Rectal smooth muscle tissue (tissue), 1 donor: ENCODE data around the gene RALY.
A peak's percentile ranks its signal among the peaks of the same experiment; 100 is the strongest.

Experiments
- H3K27ac ChIP-seq: one replicate; pipeline ENCODE4 v1.7.0; 2013; ENCODE audit warnings: low read depth, low read length, inconsistent platforms
- H3K27me3 ChIP-seq: one replicate; pipeline ENCODE4 v1.7.0; 2013; ENCODE audit warnings: low read length; ENCODE audit not compliant: control insufficient read depth, insufficient read depth
- H3K36me3 ChIP-seq: one replicate; pipeline ENCODE4 v1.7.0; 2013; ENCODE audit warnings: low read length; ENCODE audit not compliant: control insufficient read depth, insufficient read depth
- H3K4me1 ChIP-seq: one replicate; pipeline ENCODE4 v1.7.0; 2013; ENCODE audit warnings: low read length; ENCODE audit not compliant: control insufficient read depth, insufficient read depth
- H3K4me3 ChIP-seq: one replicate; pipeline ENCODE4 v1.7.0; 2013; ENCODE audit warnings: low read length
- H3K9ac ChIP-seq: one replicate; pipeline ENCODE4 v1.7.0; 2013; ENCODE audit warnings: low read length

The RALY gene

GRCh38 chr20:33971147-33971975 lies 22.4 kb upstream of the RALY start:
- Histone ChIP-seq H3K9ac (no peak overlapping the region), H3K36me3 (no peaks in the 10 kb centered on the region), H3K27me3 (no peaks in the 10 kb centered on the region), H3K4me1 (peaks cover 10% of the 10 kb centered on the region), H3K27ac (peak overlapping the region; percentile 53), H3K4me3 (no peak overlapping the region)

GRCh38 chr20:33976959-33977358 lies 16.8 kb upstream of the RALY start:
- H3K27me3 ChIP-seq: no peaks in the 10 kb centered on the region
- H3K27ac ChIP-seq: no peak overlapping the region
- no peaks in the 10 kb centered on the region for H3K36me3 ChIP-seq
- no peak overlapping the region for H3K4me3 ChIP-seq
- H3K4me1 ChIP-seq: peaks cover 1% of the 10 kb centered on the region
- no peak overlapping the region for H3K9ac ChIP-seq

GRCh38 chr20:33977535-33977934 lies 16.2 kb upstream of the RALY start:
- Histone ChIP-seq H3K27ac (no peak overlapping the region), H3K9ac (no peak overlapping the region), H3K36me3 (no peaks in the 10 kb centered on the region), H3K4me1 (no peaks in the 10 kb centered on the region), H3K27me3 (no peaks in the 10 kb centered on the region), H3K4me3 (no peak overlapping the region)

- H3K27ac ChIP-seq: no peak overlapping the region
- no peak overlapping the region for H3K4me3 ChIP-seq
- no peak overlapping the region for H3K9ac ChIP-seq
- no peaks in the 10 kb centered on the region for H3K36me3 ChIP-seq
- no peaks in the 10 kb centered on the region for H3K27me3 ChIP-seq
- H3K4me1 ChIP-seq: no peaks in the 10 kb centered on the region
These were observed 14.6 kb upstream of the RALY start for GRCh38 chr20:33979094-33979493.

GRCh38 chr20:33981347-33981746 lies 12.4 kb upstream of the RALY start:
- no peaks in the 10 kb centered on the region for H3K27me3 ChIP-seq
- H3K4me3 ChIP-seq: no peak overlapping the region
- no peaks in the 10 kb centered on the region for H3K36me3 ChIP-seq
- H3K9ac ChIP-seq: no peak overlapping the region
- H3K27ac ChIP-seq: no peak overlapping the region
- H3K4me1 ChIP-seq: no peaks in the 10 kb centered on the region

- no peaks in the 10 kb centered on the region for H3K27me3 ChIP-seq
- no peak overlapping the region for H3K9ac ChIP-seq
- no peaks in the 10 kb centered on the region for H3K4me1 ChIP-seq
- H3K4me3 ChIP-seq: no peak overlapping the region
- H3K36me3 ChIP-seq: no peaks in the 10 kb centered on the region
- H3K27ac ChIP-seq: no peak overlapping the region
These were observed 11.7 kb upstream of the RALY start for GRCh38 chr20:33981964-33982363.

GRCh38 chr20:33983371-33983770 lies 10.3 kb upstream of the RALY start:
- Histone ChIP-seq H3K36me3 (no peaks in the 10 kb centered on the region), H3K9ac (no peak overlapping the region), H3K27ac (no peak overlapping the region), H3K4me1 (no peaks in the 10 kb centered on the region), H3K27me3 (no peaks in the 10 kb centered on the region), H3K4me3 (no peak overlapping the region)

GRCh38 chr20:33984182-33984719 lies 9.5 kb upstream of the RALY start:
- H3K4me1 ChIP-seq: no peaks in the 10 kb centered on the region

GRCh38 chr20:33985280-33985679 lies 8.4 kb upstream of the RALY start:
- H3K27me3 ChIP-seq: no peaks in the 10 kb centered on the region
- H3K9ac ChIP-seq: no peak overlapping the region
- H3K36me3 ChIP-seq: no peaks in the 10 kb centered on the region
- H3K27ac ChIP-seq: no peak overlapping the region
- H3K4me3 ChIP-seq: no peak overlapping the region
- no peaks in the 10 kb centered on the region for H3K4me1 ChIP-seq

More at GRCh38 chr20:33984182-33984719, 9.5 kb upstream of the RALY start:
- Histone ChIP-seq H3K27ac (no peak overlapping the region), H3K27me3 (no peaks in the 10 kb centered on the region), H3K4me3 (no peak overlapping the region), H3K36me3 (no peaks in the 10 kb centered on the region), H3K9ac (no peak overlapping the region)

GRCh38 chr20:33985830-33986229 lies 7.9 kb upstream of the RALY start:
- H3K27me3 ChIP-seq: no peaks in the 10 kb centered on the region
- no peak overlapping the region for H3K27ac ChIP-seq
- no peak overlapping the region for H3K9ac ChIP-seq
- H3K4me1 ChIP-seq: no peaks in the 10 kb centered on the region
- no peak overlapping the region for H3K4me3 ChIP-seq
- H3K36me3 ChIP-seq: no peaks in the 10 kb centered on the region

- Histone ChIP-seq H3K9ac (no peak overlapping the region), H3K27me3 (no peaks in the 10 kb centered on the region), H3K36me3 (no peaks in the 10 kb centered on the region), H3K27ac (no peak overlapping the region), H3K4me3 (no peak overlapping the region), H3K4me1 (no peaks in the 10 kb centered on the region)
These were observed 7.0 kb upstream of the RALY start for GRCh38 chr20:33986560-33987216.

GRCh38 chr20:33990075-33990474 lies 3.6 kb upstream of the RALY start:
- Histone ChIP-seq H3K4me3 (no peak overlapping the region), H3K36me3 (no peaks in the 10 kb centered on the region), H3K27ac (no peak overlapping the region)

More at GRCh38 chr20:33990075-33990474, 3.6 kb upstream of the RALY start:
- H3K9ac ChIP-seq: no peak overlapping the region
- H3K4me1 ChIP-seq: peaks cover 7% of the 10 kb centered on the region
- H3K27me3 ChIP-seq: no peaks in the 10 kb centered on the region
